HCT116 (cell line): ENCODE data around the gene RSPH9.

Experiments
- EGR1 ChIP-seq: IDR thresholded peaks from 2 replicates; pipeline ENCODE4 v1.6.1; 2012; ENCODE audit warnings: low read depth
- ELF1 ChIP-seq: IDR thresholded peaks from 2 replicates; pipeline ENCODE4 v1.6.1; 2012; ENCODE audit warnings: low read depth, borderline replicate concordance
- EZH2 ChIP-seq: fragments of 200-600 bp; sonication (generic); IDR thresholded peaks from 2 replicates; pipeline ENCODE4 v1.6.1; 2017; ENCODE audit warnings: antibody characterized with exemption, mixed run types
- EZH2phosphoT487 ChIP-seq: fragments of 200-600 bp; IDR thresholded peaks from 2 replicates; pipeline ENCODE4 v1.6.1; 2018; ENCODE audit warnings: antibody characterized with exemption, borderline replicate concordance
- FOSL1 ChIP-seq: IDR thresholded peaks from 2 replicates; pipeline ENCODE4 v1.6.1; 2012; ENCODE audit warnings: low read depth
- JUND ChIP-seq: IDR thresholded peaks from 2 replicates; pipeline ENCODE4 v1.6.1; 2012
- POLR2A ChIP-seq: IDR thresholded peaks from 2 replicates; pipeline ENCODE4 v1.7.0; 2011; ENCODE audit warnings: borderline replicate concordance; ENCODE audit not compliant: insufficient read depth, insufficient read length; ENCODE audit errors: extremely low read depth
- POLR2AphosphoS5 ChIP-seq: IDR thresholded peaks from 2 replicates; pipeline ENCODE4 v1.6.1; 2011; ENCODE audit warnings: mild to moderate bottlenecking, low read depth, low read length, moderate library complexity
- SP1 ChIP-seq: IDR thresholded peaks from 2 replicates; pipeline ENCODE4 v1.6.1; 2012; ENCODE audit warnings: low read depth
- YY1 ChIP-seq: IDR thresholded peaks from 2 replicates; pipeline ENCODE4 v1.6.1; 2011; ENCODE audit warnings: low read length, low read depth, moderate library complexity, mild to moderate bottlenecking; ENCODE audit not compliant: insufficient replicate concordance; ENCODE audit errors: extremely low read depth
- TF ChIP-seq, protein P1 (sequence below), 3 experiments: fragments of 200-600 bp in 1 of 3; sonication (generic) in 1 of 3; IDR thresholded peaks in 2 of 3; conservative IDR thresholded peaks in 1 of 3; 2 replicates each; pipeline ENCODE4 v1.5.1; 2012 to 2017; ENCODE audit warnings: low read depth in 2 of 3, low read length in 2 of 3, antibody characterized with exemption in 1 of 3, borderline replicate concordance in 1 of 3, control low read depth in 1 of 3, mild to moderate bottlenecking in 1 of 3, mixed read lengths in 1 of 3, mixed run types in 1 of 3, moderate library complexity in 1 of 3; ENCODE audit not compliant: insufficient read depth in 1 of 3
- TF ChIP-seq, protein P2 (sequence below): IDR thresholded peaks from 2 replicates; pipeline ENCODE4 v1.6.1; 2012; ENCODE audit warnings: low read depth
- TF ChIP-seq, protein P3 (sequence below): IDR thresholded peaks from 2 replicates; pipeline ENCODE4 v1.6.1; 2012

DNA sequence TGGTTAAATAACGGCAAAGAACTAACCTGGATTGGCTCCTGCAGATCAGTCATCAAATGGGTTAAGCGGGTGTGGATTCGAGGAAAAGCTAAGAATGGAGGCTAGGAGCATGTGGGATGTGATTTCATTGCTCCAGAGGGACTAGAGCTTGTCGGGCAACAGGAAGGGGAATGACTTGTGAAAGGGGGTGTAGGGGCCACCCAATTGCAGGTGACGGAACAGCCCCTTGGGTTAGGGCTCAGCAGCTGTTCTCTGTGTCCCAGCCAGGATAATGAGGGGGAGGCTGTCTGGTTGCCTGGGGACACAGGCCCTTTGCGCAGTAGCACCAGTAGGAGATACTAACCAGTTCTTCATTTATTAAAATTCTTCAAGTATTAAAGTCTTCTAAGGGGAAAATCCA lies 67.7 kb downstream of the RSPH9 start:
- TF ChIP-seq, protein P1, sequence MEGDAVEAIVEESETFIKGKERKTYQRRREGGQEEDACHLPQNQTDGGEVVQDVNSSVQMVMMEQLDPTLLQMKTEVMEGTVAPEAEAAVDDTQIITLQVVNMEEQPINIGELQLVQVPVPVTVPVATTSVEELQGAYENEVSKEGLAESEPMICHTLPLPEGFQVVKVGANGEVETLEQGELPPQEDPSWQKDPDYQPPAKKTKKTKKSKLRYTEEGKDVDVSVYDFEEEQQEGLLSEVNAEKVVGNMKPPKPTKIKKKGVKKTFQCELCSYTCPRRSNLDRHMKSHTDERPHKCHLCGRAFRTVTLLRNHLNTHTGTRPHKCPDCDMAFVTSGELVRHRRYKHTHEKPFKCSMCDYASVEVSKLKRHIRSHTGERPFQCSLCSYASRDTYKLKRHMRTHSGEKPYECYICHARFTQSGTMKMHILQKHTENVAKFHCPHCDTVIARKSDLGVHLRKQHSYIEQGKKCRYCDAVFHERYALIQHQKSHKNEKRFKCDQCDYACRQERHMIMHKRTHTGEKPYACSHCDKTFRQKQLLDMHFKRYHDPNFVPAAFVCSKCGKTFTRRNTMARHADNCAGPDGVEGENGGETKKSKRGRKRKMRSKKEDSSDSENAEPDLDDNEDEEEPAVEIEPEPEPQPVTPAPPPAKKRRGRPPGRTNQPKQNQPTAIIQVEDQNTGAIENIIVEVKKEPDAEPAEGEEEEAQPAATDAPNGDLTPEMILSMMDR (IDR thresholded peaks at IDR 0.05 in 2 of 3, conservative IDR thresholded peaks at IDR 0.05 in 1 of 3; ENCODE audit: borderline replicate concordance in 1 of 3, insufficient read depth in 1 of 3, low read depth in 2 of 3, low read length in 2 of 3), result no peak
- TF ChIP-seq POLR2A (no peak), SP1 (no peak), EZH2 (no peak), EZH2phosphoT487 (no peak), POLR2AphosphoS5 (no peak), EGR1 (no peak), YY1 (no peak), JUND (no peak), ELF1 (no peak), FOSL1 (no peak)
- TF ChIP-seq, protein P2, sequence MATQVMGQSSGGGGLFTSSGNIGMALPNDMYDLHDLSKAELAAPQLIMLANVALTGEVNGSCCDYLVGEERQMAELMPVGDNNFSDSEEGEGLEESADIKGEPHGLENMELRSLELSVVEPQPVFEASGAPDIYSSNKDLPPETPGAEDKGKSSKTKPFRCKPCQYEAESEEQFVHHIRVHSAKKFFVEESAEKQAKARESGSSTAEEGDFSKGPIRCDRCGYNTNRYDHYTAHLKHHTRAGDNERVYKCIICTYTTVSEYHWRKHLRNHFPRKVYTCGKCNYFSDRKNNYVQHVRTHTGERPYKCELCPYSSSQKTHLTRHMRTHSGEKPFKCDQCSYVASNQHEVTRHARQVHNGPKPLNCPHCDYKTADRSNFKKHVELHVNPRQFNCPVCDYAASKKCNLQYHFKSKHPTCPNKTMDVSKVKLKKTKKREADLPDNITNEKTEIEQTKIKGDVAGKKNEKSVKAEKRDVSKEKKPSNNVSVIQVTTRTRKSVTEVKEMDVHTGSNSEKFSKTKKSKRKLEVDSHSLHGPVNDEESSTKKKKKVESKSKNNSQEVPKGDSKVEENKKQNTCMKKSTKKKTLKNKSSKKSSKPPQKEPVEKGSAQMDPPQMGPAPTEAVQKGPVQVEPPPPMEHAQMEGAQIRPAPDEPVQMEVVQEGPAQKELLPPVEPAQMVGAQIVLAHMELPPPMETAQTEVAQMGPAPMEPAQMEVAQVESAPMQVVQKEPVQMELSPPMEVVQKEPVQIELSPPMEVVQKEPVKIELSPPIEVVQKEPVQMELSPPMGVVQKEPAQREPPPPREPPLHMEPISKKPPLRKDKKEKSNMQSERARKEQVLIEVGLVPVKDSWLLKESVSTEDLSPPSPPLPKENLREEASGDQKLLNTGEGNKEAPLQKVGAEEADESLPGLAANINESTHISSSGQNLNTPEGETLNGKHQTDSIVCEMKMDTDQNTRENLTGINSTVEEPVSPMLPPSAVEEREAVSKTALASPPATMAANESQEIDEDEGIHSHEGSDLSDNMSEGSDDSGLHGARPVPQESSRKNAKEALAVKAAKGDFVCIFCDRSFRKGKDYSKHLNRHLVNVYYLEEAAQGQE, result no peak
- TF ChIP-seq, protein P3, sequence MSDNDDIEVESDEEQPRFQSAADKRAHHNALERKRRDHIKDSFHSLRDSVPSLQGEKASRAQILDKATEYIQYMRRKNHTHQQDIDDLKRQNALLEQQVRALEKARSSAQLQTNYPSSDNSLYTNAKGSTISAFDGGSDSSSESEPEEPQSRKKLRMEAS, result no peak
